Measurements from ENCODE around the gene RAD54L2. TPM values are rescaled to one million over a fixed set of nuclear protein-coding genes. Genes with fewer than 3 reads are reported as not detected.

Gene RAD54L2, protein sequence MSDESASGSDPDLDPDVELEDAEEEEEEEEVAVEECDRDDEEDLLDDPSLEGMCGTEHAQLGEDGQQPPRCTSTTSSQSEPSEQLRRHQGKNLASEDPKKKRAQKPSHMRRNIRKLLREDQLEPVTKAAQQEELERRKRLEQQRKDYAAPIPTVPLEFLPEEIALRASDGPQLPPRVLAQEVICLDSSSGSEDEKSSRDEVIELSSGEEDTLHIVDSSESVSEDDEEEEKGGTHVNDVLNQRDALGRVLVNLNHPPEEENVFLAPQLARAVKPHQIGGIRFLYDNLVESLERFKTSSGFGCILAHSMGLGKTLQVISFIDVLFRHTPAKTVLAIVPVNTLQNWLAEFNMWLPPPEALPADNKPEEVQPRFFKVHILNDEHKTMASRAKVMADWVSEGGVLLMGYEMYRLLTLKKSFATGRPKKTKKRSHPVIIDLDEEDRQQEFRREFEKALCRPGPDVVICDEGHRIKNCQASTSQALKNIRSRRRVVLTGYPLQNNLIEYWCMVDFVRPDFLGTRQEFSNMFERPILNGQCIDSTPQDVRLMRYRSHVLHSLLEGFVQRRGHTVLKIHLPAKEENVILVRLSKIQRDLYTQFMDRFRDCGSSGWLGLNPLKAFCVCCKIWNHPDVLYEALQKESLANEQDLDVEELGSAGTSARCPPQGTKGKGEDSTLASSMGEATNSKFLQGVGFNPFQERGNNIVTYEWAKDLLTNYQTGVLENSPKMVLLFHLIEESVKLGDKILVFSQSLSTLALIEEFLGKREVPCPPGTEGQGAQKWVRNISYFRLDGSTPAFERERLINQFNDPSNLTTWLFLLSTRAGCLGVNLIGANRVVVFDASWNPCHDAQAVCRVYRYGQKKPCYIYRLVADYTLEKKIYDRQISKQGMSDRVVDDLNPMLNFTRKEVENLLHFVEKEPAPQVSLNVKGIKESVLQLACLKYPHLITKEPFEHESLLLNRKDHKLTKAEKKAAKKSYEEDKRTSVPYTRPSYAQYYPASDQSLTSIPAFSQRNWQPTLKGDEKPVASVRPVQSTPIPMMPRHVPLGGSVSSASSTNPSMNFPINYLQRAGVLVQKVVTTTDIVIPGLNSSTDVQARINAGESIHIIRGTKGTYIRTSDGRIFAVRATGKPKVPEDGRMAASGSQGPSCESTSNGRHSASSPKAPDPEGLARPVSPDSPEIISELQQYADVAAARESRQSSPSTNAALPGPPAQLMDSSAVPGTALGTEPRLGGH (N-terminal part only)
- 15.4 and 15.9 TPM in 2 replicates for total RNA-seq

GRCh38 chr3:51538459-51539290, at the start of gene RAD54L2:
RAD54L2 (plus strand) TSS chr3:51538719; CDS start chr3:51590421, 51,702 bp downstream.

Other genes starting within 250 kb of the RAD54L2 start
- 69.6 and 86.7 TPM in 2 replicates for gene MANF, start 153.4 kb upstream of the RAD54L2 start, total RNA-seq
- 38.8 and 40.6 TPM in 2 replicates for gene RBM15B, start 147.4 kb upstream of the RAD54L2 start, total RNA-seq
- gene DCAF1, start 38.7 kb upstream of the RAD54L2 start, total RNA-seq: 20.5 and 22.4 TPM in 2 replicates
- 42.8 and 44.8 TPM in 2 replicates for gene TEX264, start 132.5 kb downstream of the RAD54L2 start, total RNA-seq
- gene GRM2, start 168.3 kb downstream of the RAD54L2 start, total RNA-seq: 0.07 and 0.20 TPM in 2 replicates
- not detected in 2 replicates for gene IQCF6, start 240.5 kb downstream of the RAD54L2 start, total RNA-seq